GM19397 (cell line): ENCODE data around the gene CDK5RAP3.
A peak's percentile ranks its signal among the peaks of the same experiment; 100 is the strongest.

Experiments used
- ATAC-seq: cut with Tn5 transposase; IDR thresholded peaks from one replicate; pipeline ENCODE4 v1.9.1; 2021; ENCODE audit warnings: mild to moderate bottlenecking, moderate library complexity; ENCODE audit not compliant: unreplicated experiment

Gene CDK5RAP3

DNA sequence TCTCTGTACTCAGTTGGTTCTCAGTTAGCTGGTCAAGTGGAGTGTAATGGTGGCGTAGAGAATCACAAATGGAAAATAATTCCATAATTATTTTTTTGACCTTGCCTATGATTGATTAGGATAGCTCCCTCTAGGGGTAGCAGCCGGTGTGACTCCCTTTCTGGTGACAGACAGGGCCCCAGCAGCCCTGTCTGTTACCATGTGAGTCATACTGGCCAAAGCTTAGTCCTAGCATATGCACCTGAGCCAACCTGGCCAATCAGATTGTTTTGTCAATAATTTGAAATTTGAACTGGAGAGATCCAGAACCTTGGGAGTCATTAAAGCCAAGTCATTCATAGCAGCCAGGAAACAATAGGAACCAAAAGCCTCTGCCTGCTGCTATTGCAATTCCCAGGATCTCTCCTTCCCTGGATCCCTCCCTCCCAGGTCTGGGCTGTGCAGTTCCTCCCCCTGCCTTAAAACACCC, 23.9 kb upstream of the CDK5RAP3 start:
- ATAC-seq = peak; percentile 46

DNA sequence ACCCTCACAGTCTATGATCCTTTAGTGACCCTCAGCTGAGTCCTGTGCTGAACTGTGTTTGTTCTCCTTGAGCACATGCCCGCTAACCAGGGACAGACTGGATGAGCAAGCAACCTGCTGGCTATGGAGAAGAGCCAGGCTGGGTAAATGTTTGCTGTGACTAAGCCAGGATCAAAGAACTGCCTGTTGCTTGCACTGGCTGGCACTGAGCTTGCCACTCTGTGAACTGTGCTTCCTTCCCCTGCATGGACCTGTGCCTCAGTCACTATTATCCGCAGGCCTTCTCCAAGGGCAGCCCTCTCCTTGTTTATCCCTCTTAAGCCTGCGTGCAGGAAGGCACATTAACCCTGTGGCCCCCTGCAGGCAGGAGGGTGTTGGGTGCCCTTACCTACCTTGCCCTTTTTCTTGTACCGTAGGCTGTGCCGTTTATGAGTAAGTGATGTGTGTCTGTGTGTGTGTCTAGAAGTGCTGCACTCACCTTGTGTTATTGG, 22.2 kb upstream of the CDK5RAP3 start:
- no peak for ATAC-seq

DNA sequence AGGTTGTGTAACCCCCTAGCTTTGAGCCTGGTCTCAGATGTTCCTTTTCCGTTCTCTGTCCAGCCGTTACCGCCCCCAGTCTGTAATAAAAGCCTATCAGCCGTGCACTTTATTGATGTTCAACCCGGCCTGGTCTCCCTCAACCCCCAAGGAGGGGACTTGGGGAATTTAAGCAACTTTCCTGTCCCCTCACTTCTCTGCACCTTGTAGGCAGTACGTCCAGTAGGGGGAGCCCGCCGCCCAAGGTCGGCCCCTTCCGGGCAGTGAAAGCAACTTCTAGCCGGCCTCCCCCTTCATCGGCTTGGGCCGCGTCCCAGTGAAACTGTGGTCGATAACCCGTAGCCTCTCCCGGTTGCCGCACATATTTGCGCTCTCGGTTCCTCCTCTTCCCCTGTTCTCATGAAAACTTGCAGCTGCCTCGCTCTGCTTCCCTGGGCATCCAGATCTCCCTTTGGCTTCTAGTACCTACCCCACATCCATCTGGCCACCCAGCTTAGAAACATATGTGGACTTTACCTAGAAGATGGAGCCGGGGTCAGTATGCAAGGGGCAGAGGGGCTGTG, 21.6 kb upstream of the CDK5RAP3 start:
- ATAC-seq = peak; percentile 59

DNA sequence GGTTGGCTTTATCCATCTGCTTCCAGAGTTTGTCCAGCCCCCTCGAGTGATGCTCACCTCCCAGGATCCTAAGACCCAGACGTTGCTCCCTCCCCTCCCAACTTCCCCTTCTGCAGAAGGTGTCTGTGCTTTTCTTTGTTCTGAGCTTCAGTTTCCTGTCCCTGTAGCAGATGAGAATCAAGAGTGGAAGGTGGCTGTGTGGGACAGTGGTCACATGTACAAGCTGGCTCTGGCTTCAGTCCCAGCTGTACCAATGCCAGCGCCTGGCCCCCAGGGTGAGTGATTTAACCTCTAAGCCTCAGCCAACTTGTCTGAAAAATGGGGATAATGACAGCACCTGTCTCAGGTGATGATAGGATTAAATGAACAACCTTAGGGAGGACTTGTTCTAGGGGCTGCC, 21.0 kb upstream of the CDK5RAP3 start:
- peak; percentile 5 for ATAC-seq

DNA sequence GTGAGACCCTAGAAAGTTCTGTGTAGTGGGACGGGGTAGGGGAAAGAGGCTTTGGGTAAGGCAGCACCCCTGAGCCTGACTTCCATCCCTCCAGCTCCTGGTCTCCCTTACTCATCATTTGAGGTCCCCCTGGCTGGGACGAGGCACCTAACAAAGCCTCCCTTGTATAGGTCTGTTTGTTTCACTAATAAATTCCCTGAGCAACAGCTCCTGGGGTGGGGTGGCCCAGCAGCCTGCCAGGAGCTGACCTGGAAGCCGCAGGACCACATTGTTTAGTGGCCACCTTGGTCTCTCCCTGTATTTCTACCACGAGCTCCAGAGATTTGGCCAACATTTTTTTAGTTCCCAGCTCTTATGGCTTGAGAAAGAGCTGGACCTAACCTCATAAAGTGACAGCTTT, 20.5 kb upstream of the CDK5RAP3 start:
- ATAC-seq = no peak

DNA sequence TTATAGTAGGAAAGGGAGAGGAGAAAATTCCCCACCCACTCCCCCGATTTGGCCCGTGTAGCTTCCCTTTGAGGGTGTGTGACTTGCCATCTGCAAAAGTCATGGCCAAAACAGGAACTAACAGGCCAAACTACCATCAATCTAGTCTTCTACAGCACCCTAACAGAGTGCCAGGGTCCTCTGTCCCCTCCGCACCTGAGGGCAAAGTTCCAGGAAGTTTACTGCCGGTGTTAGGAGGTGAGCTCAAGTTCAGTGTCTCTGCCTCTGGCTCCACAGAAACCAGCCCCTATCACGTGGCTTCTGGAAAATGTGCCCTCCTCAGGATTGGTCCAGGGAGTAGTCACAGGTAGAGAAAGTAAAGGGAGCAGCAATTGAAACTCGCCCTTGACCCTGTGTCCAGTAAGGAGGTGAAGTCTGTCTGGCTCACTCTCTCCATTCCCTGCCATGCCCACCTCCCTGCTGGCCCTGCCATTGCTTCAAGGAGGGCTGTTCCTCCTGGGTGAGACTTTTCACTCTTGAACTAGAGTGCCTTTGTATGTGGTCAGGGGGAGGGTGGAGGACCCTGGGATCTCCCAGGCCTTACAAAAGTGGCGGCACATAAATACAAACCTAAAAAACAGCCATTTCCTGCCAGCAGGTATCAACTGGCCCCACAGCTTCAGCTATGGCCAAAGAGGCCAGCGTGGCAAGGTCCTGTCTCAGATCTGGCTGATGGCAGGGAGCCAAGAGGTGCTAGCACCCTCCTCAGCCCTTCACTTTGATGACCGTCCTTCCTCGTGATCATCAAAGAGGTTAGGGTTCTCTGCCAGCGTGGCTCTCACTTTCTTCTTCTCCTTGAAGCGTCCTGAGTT, 18.5 kb upstream of the CDK5RAP3 start:
- ATAC-seq = no peak

DNA sequence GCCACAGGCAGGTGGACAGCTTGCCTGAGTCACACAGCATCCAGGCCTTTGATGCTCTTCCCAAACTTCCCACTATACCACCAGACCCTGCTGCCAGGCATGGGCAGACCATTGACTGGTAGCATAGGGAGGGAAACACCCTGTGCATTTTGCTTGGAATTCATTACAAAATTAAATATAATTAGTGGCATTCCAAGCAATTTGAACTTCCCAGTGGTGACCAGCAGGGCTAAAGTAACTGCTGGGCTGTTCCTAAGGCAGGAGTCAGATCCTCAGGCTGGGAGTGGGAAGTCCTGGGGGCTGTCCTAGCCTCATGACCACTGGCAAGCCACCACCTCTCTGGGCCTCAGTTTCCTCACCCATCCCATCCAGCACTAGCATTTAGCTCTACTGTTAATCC, 17.0 kb upstream of the CDK5RAP3 start:
- ATAC-seq = no peak

DNA sequence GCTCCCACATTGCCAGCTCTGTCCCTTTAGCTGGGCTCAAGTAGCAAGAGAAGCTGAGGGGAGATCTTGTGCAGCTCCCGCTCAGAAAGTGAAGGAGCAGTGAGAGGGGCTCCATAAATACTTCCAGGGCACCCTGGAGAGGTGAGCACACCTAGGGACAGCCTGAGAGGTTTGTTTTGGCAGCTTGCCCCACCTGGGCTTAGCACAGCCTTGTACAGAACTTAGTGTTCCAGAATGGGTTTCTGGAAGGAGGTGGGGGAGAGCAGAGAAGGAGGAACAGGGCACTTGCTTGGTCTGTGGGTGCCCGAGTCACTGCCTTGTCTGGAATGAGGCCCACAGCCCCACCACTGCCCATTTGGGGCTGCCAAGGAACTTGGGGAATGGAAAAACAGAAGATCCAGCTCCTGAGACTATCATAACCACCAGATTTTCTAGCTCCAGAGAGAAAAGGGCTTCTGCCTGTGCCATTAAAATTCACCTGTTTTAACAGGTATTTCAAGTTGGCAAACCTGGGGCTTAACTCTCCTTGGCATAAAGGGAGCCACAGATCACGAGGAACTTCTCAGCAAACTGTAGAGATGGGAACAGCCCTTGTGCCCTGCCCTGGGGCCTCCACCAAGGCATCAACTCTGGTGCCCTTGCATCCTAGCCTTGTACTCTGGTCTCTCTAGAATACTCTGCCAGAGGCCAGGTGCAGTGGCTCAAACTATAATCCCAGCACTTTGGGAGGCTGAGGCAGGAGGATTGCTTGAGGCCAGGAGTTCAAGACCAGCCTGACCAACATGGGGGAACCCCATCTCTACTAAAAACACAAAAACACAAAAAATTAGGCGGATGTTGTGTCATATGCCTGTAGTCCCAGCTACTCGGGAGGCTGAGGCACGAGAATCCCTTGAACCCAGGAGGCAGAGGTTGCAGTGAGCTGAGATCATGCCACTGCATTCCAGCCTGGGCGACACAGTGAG, 15.1 kb upstream of the CDK5RAP3 start:
- ATAC-seq = no peak

DNA sequence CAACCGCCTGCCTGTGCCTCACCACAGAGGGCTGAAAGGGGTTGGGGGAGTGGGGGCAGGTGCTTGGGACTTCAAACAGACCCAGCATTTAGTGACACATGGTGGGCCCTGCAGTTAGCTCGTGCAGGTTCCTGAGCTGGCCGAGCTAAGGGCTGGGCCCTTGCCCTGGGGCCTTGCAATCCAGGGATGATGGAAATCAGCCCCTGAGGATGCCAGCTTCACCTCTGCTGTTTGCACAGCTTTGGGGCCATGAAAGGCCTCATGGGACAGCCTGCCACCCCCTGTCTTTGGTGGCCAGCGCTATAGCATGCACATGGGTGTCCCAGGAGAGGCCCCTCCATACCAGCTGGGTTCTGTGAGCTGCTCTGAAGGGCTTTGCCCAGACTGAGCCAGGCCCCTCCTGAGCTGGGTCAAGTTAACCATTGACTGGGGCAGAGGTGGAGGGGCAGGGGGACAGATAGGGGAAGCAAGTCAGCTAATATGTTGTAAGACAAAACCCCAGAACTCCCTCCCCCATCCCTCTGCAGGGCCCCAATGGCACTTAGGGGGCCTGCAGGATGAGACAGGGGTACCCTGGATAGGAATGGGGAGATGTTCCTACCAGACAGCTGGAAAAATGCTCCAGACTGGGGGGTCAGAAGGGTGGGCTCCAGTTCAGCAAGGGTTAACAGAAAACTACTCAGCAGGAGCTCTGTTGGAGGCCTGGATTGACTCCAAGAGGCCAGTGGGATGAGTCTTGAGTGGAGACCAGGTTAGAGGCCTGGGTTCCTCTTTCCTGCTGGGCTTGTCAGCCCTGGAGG, 13.9 kb upstream of the CDK5RAP3 start:
- no peak for ATAC-seq

DNA sequence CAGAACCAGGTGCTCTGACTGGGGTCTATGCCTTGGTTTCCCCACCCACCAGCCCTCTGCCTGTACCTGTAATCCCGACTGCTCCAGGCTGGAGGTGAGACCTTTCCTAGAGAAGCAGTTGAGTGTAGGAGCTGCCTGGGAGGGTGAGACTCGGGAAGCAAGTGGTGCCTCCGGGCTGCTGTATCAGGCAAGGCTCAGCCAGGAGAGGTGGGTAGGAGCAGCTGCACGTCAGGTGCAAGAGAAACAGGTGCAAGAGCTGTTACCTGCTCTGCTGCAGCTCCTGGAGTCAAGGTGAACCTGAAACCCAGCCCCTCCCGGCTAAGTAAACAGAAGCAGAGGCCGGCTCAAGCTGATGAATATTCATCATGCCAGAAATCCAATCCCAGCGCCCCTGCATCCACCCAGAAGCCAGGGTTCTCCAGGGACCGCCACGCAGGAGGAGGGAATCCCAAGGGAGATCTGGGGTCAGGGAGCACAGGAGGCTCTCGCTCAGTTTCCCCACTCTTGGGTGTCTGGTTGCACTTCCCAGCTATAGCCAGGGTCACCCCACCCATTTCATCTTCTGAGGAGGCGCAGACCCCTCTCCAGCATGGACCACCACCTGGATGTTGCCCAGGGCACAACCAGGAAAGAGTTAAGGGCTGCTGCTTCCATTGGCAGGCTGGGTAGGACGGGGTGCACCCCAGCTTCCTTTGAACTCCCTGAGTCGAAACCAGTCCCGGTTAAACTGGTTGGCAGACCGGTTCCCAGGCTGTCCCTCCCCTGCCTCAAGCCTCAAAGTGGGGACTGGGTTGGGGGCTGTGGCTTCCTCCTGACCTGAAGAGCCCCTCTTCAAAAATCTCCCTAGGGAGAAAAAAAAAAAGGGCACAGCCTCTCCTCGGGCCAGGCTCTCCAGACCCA, 13.1 kb upstream of the CDK5RAP3 start, which contains the start of gene PRR15L:
PRR15L (minus strand) TSS at position 293 of the 900 bp plus-strand sequence. CDS start 4,649 bp downstream, outside the sequence.
- ATAC-seq = no peak

DNA sequence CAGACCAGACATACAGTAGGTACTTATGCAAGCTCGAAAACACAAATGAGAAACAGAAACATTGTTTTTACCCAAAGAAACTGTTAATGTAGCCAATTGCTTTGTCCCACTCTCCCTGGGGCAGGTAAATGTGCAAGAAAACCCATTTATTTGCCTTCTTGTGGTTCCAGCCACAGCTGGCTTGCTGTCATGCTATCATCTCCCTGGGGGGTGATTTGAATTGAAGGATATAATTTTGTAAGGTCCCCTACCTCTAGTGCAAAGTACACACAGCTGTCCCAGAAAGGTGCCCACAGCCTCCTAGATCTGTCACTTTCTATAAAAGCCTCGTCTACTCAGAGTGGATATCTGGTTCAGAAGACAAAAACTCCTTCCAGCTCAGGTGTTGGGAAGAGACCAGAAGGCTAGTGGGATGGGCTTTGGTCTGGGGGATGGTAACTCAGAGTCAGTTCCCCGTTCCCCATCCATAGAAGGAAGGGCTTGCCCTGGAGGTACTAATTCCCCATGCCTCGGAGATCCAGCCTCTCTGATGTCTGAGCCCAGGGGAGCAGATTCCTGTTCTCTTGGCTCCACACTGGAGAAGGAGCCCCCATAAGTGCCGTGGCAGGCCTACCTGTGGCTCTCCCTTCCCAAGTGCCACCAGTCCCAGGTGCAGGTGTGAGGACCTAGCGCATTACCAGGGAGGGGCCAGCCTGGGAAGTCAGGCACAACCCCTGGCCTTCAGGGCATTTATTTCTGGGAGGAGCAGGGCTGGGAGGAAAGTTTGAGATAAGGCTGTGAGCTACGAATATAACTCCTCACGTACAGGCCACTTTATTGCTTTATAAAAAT, 10.9 kb upstream of the CDK5RAP3 start:
- no peak for ATAC-seq

DNA sequence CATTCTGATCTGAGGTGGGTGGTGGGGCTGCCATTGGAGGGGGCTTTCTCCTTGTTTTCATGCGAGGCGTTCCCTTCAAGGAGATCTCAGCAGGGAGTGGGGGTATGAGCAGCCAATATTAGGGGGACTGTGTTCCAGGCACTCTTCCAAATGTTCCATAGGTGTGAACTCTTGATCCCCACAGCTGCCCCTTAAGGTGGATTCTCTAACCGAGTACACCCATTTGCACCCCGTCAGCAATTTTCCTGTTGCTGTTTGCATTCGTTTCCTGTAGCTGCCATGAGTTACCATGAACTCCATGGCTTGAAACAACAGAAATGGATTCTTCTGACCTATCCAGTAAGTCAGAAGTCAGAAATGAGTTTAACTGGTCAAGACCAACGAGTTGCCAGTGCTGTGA, 9.5 kb upstream of the CDK5RAP3 start:
- ATAC-seq = no peak

DNA sequence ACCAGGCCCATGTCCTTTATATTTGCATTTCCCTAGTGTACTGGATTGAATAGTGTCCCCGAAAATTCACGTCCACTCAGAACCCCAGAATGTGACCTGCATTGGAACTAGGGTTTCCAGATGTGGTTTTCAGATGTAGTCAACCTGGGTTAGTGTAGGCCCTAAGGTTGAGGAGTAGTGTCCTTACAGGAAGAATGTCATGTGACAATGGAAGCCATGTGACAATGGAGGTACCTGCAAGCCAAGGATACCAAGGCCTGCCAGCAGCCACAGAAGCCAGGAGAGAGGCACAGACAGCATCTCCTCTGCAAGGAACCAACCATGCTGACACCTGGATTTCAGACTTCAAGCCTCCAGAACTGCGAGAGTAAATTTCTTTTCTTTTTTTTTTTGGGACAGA, 8.0 kb upstream of the CDK5RAP3 start:
- no peak for ATAC-seq

DNA sequence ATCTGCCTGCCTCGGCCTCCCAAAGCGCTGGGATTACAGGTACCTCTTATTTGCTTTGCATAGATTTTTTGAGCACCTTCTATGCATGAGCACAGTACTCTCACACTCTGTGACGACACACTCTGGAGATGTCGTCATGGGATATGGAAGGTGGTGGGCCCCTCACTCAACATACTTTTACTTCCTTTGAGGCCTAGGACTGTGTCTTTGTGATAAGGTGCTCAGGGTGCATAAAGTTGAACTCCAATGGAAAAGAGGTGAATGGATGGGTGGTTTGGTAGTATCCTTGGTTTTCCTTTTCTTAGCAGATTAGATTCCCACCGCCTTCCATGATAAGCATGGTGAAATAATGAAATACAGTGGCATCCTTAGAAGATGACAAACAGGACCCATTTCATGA, 6.1 kb upstream of the CDK5RAP3 start:
- ATAC-seq = no peak

DNA sequence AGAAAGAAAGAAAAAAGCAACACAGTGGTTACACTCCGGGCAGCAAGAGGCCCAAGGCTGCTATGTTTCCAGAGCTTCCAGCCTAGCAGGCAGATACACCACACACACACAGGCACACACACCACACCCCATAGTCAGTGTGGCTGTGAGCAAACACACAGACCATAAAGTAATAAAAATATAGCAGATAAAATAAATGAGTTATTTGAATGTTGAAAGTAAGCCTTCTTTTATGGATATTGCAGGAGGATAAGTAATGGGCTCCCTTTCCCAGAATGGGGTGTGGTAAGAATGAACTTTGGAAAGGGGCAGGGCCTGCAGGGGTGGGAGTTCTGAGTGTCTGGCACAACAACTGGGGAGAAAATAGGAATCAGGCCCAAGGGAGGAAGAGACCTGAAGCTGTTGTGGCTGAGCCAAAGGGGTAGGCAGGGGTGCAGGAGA, 4.8 kb upstream of the CDK5RAP3 start:
- no peak for ATAC-seq

DNA sequence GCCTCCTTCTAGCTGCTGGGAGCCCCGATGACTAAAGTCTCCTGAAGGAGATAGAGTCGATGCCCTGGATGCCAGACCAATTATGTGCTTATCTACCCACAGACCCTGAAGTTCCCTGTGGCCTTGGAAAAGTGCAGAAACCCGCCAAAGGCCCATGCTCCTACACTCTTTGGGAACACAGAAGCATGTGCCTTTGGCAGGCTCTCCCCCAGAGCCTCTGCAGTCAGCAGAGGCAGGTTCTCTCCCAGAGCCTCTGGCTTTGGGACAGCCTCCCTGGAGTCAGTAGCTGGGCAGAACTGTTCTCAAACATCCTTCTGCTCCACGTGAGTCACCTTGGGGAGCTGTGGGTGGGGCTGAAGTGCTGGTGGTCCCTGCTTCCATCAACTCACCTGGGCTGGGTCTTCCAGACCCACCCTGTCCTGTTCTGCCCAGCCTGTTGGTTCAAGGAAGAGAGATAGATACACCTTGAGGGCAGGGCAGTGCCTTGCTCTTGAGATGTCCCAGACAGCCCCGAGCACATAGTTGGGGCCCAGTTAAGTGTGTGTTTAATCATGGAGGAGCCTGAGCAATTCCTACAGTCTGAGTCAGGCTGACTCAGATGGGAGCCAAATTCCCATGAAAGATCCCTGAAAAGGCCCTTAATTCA, 3.2 kb upstream of the CDK5RAP3 start:
- no peak for ATAC-seq

DNA sequence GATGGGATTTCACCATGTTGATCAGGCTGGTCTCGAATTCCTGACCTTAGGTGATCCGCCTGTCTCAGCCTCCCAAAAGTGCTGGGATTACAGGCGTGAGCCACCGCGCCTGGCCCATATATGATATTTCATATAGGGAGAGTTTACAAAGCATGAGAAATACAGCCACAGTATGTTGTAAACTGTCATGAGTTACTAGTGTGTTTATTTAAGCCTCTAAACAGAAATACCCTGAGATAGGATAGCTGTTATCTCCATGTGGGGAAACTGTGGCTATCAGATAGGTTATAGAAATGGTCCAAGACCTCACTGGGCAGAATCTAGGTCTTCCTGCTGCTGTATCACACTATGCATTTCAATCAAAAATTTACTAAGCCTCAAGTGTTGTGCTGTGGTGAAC, 2.1 kb upstream of the CDK5RAP3 start:
- no peak for ATAC-seq
